ENCODE measurements around the gene FER. TPM values are rescaled to one million over a fixed set of nuclear protein-coding genes. Genes with fewer than 3 reads are reported as not detected.
A peak's percentile ranks its signal among the peaks of the same experiment; 100 is the strongest.
"Not testable (repeated sequence)": the region's sequence is repeated elsewhere in the genome, so short reads cannot be mapped to it uniquely, and the experiment has no call there.

Gene FER
- total RNA-seq, 1 experiment from 2014 or later: 19.4 TPM

DNA sequence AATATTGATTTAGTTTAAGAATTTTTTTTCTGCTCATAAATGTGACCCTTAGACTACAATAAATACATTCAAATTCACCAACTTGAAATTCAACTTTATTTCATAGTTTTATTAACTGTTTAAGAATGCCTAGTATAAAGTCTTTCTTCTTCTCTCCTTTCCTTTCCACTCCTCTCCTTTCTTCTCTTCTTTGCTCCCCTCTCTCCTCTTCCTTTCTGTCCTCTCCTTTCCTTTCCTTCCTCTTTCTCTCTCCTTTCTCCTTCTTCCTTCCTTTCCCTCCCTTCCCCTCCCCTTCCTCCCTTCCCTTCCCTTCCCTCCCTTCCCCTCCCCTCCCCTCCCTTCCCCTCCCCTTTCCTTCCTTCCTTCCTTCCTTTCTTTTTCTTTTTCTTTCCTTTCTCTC, 150.6 kb downstream of the FER start:
- no peaks in the 10 kb centered on the region for H3K9me2 ChIP-seq (replicated peaks; ENCODE audit: low read length)
- no peaks in the 10 kb centered on the region for H3K36me3 ChIP-seq (ENCODE audit: low read depth, low read length)
- no peak overlapping the region for H3K4me3 ChIP-seq (ENCODE audit: low read length)
- ChIA-PET POLR2A (ENCODE audit: unreplicated experiment) (interaction anchor here (0.6 kb wide), 1 partner anchor 123 kb away, joined by 3 read pairs; no protein-coding TSS in a partner anchor), CTCF (no interaction called here)
- TF ChIP-seq EZH2phosphoT487 (IDR thresholded peaks at IDR 0.05; ENCODE audit: borderline replicate concordance, low read length) (no peak), EZH2 (IDR thresholded peaks at IDR 0.05; ENCODE audit: low read length, unreplicated experiment) (no peak)
- TF ChIP-seq, protein P1, sequence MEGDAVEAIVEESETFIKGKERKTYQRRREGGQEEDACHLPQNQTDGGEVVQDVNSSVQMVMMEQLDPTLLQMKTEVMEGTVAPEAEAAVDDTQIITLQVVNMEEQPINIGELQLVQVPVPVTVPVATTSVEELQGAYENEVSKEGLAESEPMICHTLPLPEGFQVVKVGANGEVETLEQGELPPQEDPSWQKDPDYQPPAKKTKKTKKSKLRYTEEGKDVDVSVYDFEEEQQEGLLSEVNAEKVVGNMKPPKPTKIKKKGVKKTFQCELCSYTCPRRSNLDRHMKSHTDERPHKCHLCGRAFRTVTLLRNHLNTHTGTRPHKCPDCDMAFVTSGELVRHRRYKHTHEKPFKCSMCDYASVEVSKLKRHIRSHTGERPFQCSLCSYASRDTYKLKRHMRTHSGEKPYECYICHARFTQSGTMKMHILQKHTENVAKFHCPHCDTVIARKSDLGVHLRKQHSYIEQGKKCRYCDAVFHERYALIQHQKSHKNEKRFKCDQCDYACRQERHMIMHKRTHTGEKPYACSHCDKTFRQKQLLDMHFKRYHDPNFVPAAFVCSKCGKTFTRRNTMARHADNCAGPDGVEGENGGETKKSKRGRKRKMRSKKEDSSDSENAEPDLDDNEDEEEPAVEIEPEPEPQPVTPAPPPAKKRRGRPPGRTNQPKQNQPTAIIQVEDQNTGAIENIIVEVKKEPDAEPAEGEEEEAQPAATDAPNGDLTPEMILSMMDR (conservative IDR thresholded peaks at IDR 0.05; ENCODE audit: low read depth, low read length): no peak
- no TSS peak for BruUV-seq (replicated peaks)
- DNase-seq (no peak), ATAC-seq (no peak)
- H3F3A ChIP-seq (ENCODE audit: low read length, unreplicated experiment): no peaks in the 10 kb centered on the region
- no peak overlapping the region for H3K9ac ChIP-seq (ENCODE audit: low read length)
- no peak overlapping the region for H3K27ac ChIP-seq (ENCODE audit: low read length)
- no peaks in the 10 kb centered on the region for H3K27me3 ChIP-seq (ENCODE audit: low read length)
- no peaks in the 10 kb centered on the region for H4K20me1 ChIP-seq (ENCODE audit: low read length)
- H3K79me2 ChIP-seq (ENCODE audit: low read length): no peaks in the 10 kb centered on the region
- H3K4me2 ChIP-seq (ENCODE audit: low read length): no peak overlapping the region
- H2AFZ ChIP-seq (ENCODE audit: low read length): no peak overlapping the region
- no peaks in the 10 kb centered on the region for H3K9me3 ChIP-seq (ENCODE audit: low read length)
- intact Hi-C loops (cut with micrococcal nuclease): no loop called here
- H3K4me1 ChIP-seq (ENCODE audit: insufficient read depth, low read length): peaks cover 16% of the 10 kb centered on the region

DNA sequence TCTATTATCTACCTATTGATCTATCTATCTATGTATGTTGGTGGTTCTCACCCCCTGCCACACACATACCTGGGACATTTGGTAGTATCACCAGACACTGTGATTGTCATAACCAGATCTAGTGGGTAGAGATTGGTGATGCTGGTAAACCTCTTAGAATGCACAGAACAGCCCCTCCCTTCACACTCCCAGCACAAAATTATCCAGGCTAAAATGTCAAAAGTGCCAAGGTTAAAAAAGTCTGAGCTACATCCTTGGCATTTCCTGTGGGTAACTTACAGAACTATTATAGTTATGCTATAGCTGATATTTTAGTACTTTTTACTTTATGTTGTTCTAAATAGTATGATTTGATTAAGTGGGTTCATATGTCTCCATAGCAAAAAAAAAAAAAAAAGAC, 151.0 kb downstream of the FER start:
- Histone ChIP-seq H3K27me3 (ENCODE audit: low read length) (no peaks in the 10 kb centered on the region), H3K36me3 (ENCODE audit: low read depth, low read length) (no peaks in the 10 kb centered on the region), H4K20me1 (ENCODE audit: low read length) (no peaks in the 10 kb centered on the region), H3K9me2 (replicated peaks; ENCODE audit: low read length) (no peaks in the 10 kb centered on the region), H3K4me3 (ENCODE audit: low read length) (no peak overlapping the region), H3K9ac (ENCODE audit: low read length) (no peak overlapping the region), H3K79me2 (ENCODE audit: low read length) (no peaks in the 10 kb centered on the region), H3K9me3 (ENCODE audit: low read length) (no peaks in the 10 kb centered on the region), H3K4me1 (ENCODE audit: insufficient read depth, low read length) (peaks cover 16% of the 10 kb centered on the region), H3F3A (ENCODE audit: low read length, unreplicated experiment) (no peaks in the 10 kb centered on the region), H3K27ac (ENCODE audit: low read length) (no peak overlapping the region), H2AFZ (ENCODE audit: low read length) (no peak overlapping the region), H3K4me2 (ENCODE audit: low read length) (no peak overlapping the region)
- ChIA-PET POLR2A (ENCODE audit: unreplicated experiment) (interaction anchor here (0.6 kb wide), 1 partner anchor 123 kb away, joined by 3 read pairs; no protein-coding TSS in a partner anchor), CTCF (no interaction called here)
- no peak for DNase-seq
- peak; percentile 10; the same call in 1 of the 2 replicates for ATAC-seq
- no TSS peak for BruUV-seq (replicated peaks)
- TF ChIP-seq EZH2phosphoT487 (IDR thresholded peaks at IDR 0.05; ENCODE audit: borderline replicate concordance, low read length) (no peak), EZH2 (IDR thresholded peaks at IDR 0.05; ENCODE audit: low read length, unreplicated experiment) (no peak)
- TF ChIP-seq, protein P1 (conservative IDR thresholded peaks at IDR 0.05; ENCODE audit: low read depth, low read length): no peak
- intact Hi-C loops (cut with micrococcal nuclease): no loop called here

DNA sequence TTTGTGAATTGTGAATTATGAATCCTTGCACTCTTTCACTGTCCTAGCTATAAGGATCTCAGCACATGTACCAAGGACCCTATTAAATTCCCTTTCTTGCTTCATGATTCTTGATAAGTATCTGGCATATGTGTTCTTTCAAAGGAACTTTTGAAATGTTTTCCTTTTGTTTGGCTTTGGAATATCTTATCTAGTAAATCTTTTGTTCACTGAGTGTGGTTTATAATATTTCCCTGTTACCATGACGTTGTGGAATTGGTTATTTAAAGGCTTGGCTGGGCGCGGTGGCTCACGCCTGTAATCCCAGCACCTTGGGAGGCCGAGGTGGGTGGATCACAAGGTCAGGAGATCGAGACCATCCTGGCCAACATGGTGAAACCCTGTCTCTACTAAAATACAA, 151.5 kb downstream of the FER start:
- BruUV-seq (replicated peaks); intact Hi-C loops (cut with micrococcal nuclease); POLR2A ChIA-PET (ENCODE audit: unreplicated experiment); H2AFZ ChIP-seq (ENCODE audit: low read length); H4K20me1 ChIP-seq (ENCODE audit: low read length); H3K27me3 ChIP-seq (ENCODE audit: low read length); ATAC-seq; H3K9ac ChIP-seq (ENCODE audit: low read length); H3K9me2 ChIP-seq (replicated peaks; ENCODE audit: low read length); H3K4me2 ChIP-seq (ENCODE audit: low read length); H3K4me3 ChIP-seq (ENCODE audit: low read length); H3K36me3 ChIP-seq (ENCODE audit: low read depth, low read length); H3F3A ChIP-seq (ENCODE audit: low read length, unreplicated experiment); H3K9me3 ChIP-seq (ENCODE audit: low read length); H3K79me2 ChIP-seq (ENCODE audit: low read length); H3K27ac ChIP-seq (ENCODE audit: low read length); CTCF ChIA-PET: not testable (repeated sequence)
- H3K4me1 ChIP-seq (ENCODE audit: insufficient read depth, low read length): peaks cover 16% of the 10 kb centered on the region
- peak; percentile 18 for DNase-seq
